ENCODE measurements around the gene COP1. TPM values are rescaled to one million over a fixed set of nuclear protein-coding genes. Genes with fewer than 3 reads are reported as not detected.

Gene COP1
- total RNA-seq, 1 experiment from 2014 or later: 36.0 TPM

DNA sequence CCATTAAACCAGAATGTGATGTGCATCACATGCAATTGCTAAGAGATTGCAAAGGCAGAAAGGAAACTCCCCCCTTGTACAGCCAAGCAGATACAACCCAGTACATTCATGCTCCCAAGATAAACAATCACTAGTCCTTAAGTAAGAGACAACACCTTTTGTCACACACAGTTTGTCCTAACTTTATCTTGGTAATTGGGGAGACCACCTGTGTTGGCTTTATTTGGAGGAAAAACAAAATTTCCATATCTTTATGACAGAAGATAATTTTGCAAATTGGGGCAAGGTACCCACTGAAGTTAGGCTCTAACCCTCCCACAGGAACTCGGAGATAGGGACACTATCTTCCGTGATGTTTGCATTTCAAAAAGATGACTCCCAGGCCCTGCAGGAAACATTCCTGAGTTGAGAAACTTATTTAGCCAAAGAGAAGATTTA is 288.7 kb downstream of the COP1 start:
- Mint-ChIP-seq H3K36me3 (0 out of 2 replicates have a peak, but pooled peaks cover 4% of the 10 kb centered on the region), H3K9me3 (no peaks in the 10 kb centered on the region), H3K27me3 (ENCODE audit: low read depth) (peaks cover 98% of the 10 kb centered on the region), H3K4me3 (no peak overlapping the region), H3K27ac (no peak overlapping the region), H3K4me1 (peaks cover 47% of the 10 kb centered on the region)
- no peak for DNase-seq (ENCODE audit: low spot score)
- POLR2A ChIA-PET: no interaction called here
- CTCF ChIA-PET: no interaction called here
- ATAC-seq: peak; percentile 50
- TF ChIP-seq SMAD4 (CRISPR knock-in tag; IDR thresholded peaks at IDR 0.05) (no peak), NR1H2 (CRISPR knock-in tag; IDR thresholded peaks at IDR 0.05) (no peak), ZNF532 (CRISPR knock-in tag; IDR thresholded peaks at IDR 0.05; ENCODE audit: borderline replicate concordance) (no peak), TCF7 (CRISPR knock-in tag; IDR thresholded peaks at IDR 0.05; ENCODE audit: low read depth) (no peak), EMX1 (CRISPR knock-in tag; IDR thresholded peaks at IDR 0.05) (no peak), MYBL2 (CRISPR knock-in tag; IDR thresholded peaks at IDR 0.05) (no peak), OVOL2 (CRISPR knock-in tag; IDR thresholded peaks at IDR 0.05; ENCODE audit: borderline replicate concordance) (no peak), ATF3 (CRISPR knock-in tag; conservative IDR thresholded peaks at IDR 0.05) (no peak), JAZF1 (CRISPR knock-in tag; IDR thresholded peaks at IDR 0.05) (no peak), ETV6 (CRISPR knock-in tag; IDR thresholded peaks at IDR 0.05) (no peak), FOXK1 (CRISPR knock-in tag; IDR thresholded peaks at IDR 0.05) (peak; percentile 74; the same call in 1 of the 2 replicates), NFYB (CRISPR knock-in tag; conservative IDR thresholded peaks at IDR 0.05; ENCODE audit: low read depth) (no peak), NR2C2 (CRISPR knock-in tag; IDR thresholded peaks at IDR 0.05) (no peak), TEAD1 (CRISPR knock-in tag; IDR thresholded peaks at IDR 0.05) (peak; percentile 90; the same call in 1 of the 2 replicates), CREB1 (CRISPR knock-in tag; IDR thresholded peaks at IDR 0.05) (no peak), ELF4 (CRISPR knock-in tag; IDR thresholded peaks at IDR 0.05; ENCODE audit: low read depth) (no peak), PRRX2 (CRISPR knock-in tag; IDR thresholded peaks at IDR 0.05) (no peak), SOX15 (CRISPR knock-in tag; IDR thresholded peaks at IDR 0.05) (no peak), ATF1 (CRISPR knock-in tag; IDR thresholded peaks at IDR 0.05) (no peak), NFE2L1 (CRISPR knock-in tag; IDR thresholded peaks at IDR 0.05) (no peak), CBFB (CRISPR knock-in tag; IDR thresholded peaks at IDR 0.05; ENCODE audit: low read depth) (no peak), NR3C1 (CRISPR knock-in tag; conservative IDR thresholded peaks at IDR 0.05; ENCODE audit: low read depth) (no peak), ZNF671 (CRISPR knock-in tag; IDR thresholded peaks at IDR 0.05) (no peak)
- TF ChIP-seq, protein P1, sequence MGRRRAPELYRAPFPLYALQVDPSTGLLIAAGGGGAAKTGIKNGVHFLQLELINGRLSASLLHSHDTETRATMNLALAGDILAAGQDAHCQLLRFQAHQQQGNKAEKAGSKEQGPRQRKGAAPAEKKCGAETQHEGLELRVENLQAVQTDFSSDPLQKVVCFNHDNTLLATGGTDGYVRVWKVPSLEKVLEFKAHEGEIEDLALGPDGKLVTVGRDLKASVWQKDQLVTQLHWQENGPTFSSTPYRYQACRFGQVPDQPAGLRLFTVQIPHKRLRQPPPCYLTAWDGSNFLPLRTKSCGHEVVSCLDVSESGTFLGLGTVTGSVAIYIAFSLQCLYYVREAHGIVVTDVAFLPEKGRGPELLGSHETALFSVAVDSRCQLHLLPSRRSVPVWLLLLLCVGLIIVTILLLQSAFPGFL (CRISPR knock-in tag; IDR thresholded peaks at IDR 0.05; ENCODE audit: borderline replicate concordance): no peak
- TF ChIP-seq, protein P2, sequence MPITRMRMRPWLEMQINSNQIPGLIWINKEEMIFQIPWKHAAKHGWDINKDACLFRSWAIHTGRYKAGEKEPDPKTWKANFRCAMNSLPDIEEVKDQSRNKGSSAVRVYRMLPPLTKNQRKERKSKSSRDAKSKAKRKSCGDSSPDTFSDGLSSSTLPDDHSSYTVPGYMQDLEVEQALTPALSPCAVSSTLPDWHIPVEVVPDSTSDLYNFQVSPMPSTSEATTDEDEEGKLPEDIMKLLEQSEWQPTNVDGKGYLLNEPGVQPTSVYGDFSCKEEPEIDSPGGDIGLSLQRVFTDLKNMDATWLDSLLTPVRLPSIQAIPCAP (CRISPR knock-in tag; IDR thresholded peaks at IDR 0.05): no peak
- TF ChIP-seq, protein P3, sequence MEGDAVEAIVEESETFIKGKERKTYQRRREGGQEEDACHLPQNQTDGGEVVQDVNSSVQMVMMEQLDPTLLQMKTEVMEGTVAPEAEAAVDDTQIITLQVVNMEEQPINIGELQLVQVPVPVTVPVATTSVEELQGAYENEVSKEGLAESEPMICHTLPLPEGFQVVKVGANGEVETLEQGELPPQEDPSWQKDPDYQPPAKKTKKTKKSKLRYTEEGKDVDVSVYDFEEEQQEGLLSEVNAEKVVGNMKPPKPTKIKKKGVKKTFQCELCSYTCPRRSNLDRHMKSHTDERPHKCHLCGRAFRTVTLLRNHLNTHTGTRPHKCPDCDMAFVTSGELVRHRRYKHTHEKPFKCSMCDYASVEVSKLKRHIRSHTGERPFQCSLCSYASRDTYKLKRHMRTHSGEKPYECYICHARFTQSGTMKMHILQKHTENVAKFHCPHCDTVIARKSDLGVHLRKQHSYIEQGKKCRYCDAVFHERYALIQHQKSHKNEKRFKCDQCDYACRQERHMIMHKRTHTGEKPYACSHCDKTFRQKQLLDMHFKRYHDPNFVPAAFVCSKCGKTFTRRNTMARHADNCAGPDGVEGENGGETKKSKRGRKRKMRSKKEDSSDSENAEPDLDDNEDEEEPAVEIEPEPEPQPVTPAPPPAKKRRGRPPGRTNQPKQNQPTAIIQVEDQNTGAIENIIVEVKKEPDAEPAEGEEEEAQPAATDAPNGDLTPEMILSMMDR (IDR thresholded peaks at IDR 0.05): no peak
- TF ChIP-seq, protein P4, sequence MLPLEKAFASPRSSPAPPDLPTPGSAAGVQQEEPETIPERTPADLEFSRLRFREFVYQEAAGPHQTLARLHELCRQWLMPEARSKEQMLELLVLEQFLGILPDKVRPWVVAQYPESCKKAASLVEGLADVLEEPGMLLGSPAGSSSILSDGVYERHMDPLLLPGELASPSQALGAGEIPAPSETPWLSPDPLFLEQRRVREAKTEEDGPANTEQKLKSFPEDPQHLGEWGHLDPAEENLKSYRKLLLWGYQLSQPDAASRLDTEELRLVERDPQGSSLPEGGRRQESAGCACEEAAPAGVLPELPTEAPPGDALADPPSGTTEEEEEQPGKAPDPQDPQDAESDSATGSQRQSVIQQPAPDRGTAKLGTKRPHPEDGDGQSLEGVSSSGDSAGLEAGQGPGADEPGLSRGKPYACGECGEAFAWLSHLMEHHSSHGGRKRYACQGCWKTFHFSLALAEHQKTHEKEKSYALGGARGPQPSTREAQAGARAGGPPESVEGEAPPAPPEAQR (CRISPR knock-in tag; IDR thresholded peaks at IDR 0.05): no peak
- TF ChIP-seq, protein P5, sequence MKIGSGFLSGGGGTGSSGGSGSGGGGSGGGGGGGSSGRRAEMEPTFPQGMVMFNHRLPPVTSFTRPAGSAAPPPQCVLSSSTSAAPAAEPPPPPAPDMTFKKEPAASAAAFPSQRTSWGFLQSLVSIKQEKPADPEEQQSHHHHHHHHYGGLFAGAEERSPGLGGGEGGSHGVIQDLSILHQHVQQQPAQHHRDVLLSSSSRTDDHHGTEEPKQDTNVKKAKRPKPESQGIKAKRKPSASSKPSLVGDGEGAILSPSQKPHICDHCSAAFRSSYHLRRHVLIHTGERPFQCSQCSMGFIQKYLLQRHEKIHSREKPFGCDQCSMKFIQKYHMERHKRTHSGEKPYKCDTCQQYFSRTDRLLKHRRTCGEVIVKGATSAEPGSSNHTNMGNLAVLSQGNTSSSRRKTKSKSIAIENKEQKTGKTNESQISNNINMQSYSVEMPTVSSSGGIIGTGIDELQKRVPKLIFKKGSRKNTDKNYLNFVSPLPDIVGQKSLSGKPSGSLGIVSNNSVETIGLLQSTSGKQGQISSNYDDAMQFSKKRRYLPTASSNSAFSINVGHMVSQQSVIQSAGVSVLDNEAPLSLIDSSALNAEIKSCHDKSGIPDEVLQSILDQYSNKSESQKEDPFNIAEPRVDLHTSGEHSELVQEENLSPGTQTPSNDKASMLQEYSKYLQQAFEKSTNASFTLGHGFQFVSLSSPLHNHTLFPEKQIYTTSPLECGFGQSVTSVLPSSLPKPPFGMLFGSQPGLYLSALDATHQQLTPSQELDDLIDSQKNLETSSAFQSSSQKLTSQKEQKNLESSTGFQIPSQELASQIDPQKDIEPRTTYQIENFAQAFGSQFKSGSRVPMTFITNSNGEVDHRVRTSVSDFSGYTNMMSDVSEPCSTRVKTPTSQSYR (CRISPR knock-in tag; IDR thresholded peaks at IDR 0.05): no peak
